Central memory CD8-positive, alpha-beta T cell (primary cell): ENCODE data around the gene ZNF8.

Source experiments
- ATAC-seq: fragments of 150-1000 bp; cut with Tn5 transposase; replicated peaks from 2 replicates; pipeline ENCODE4 v1.10.0; 2022; ENCODE audit warnings: mild to moderate bottlenecking, moderate FRiP score, moderate number of reproducible peaks; ENCODE audit not compliant: poor library complexity, severe bottlenecking; ENCODE audit errors: extremely low read depth
- DNase-seq, 2 donors: peaks; one replicate each; pipeline ENCODE4 v3.0.0; 2021; ENCODE audit warnings: low spot score in 2 of 2
- H3K27ac Mint-ChIP-seq: one replicate; pipeline ENCODE4 v1.8.0; 2022; ENCODE audit warnings: low read depth, mild to moderate bottlenecking, moderate library complexity, mixed read lengths
- H3K27me3 Mint-ChIP-seq: one replicate; pipeline ENCODE4 v1.8.0; 2022; ENCODE audit warnings: mixed read lengths
- H3K36me3 Mint-ChIP-seq: one replicate; pipeline ENCODE4 v1.8.0; 2022; ENCODE audit warnings: mild to moderate bottlenecking, moderate library complexity, mixed read lengths; ENCODE audit not compliant: insufficient read depth
- H3K4me1 Mint-ChIP-seq: one replicate; pipeline ENCODE4 v1.8.0; 2022; ENCODE audit warnings: mixed read lengths
- H3K4me3 Mint-ChIP-seq: one replicate; pipeline ENCODE4 v1.8.0; 2022; ENCODE audit warnings: mild to moderate bottlenecking, moderate library complexity, mixed read lengths
- H3K9me3 Mint-ChIP-seq: one replicate; pipeline ENCODE4 v1.8.0; 2022; ENCODE audit warnings: mixed read lengths

Gene ZNF8

GRCh38 chr19:58275564-58275963 is 3.2 kb upstream of the ZNF8 start:
- Mint-ChIP-seq H3K9me3 (no peaks in the 10 kb centered on the region), H3K4me1 (peaks cover 23% of the 10 kb centered on the region), H3K36me3 (peaks cover 17% of the 10 kb centered on the region), H3K4me3 (no peak overlapping the region), H3K27ac (no peak overlapping the region), H3K27me3 (no peaks in the 10 kb centered on the region)
- ATAC-seq = no peak
- no peak for DNase-seq

- Mint-ChIP-seq H3K27ac (no peak overlapping the region), H3K36me3 (peaks cover 16% of the 10 kb centered on the region), H3K4me3 (peak overlapping the region; percentile 58), H3K9me3 (no peaks in the 10 kb centered on the region), H3K27me3 (no peaks in the 10 kb centered on the region), H3K4me1 (peaks cover 34% of the 10 kb centered on the region)
- no peak for DNase-seq
- ATAC-seq = no peak
Observed at GRCh38 chr19:58277197-58277596, 1.6 kb upstream of the ZNF8 start.

- ATAC-seq = peak; percentile 31
Observed at GRCh38 chr19:58277748-58278540, 811 bp upstream of the ZNF8 start.

GRCh38 chr19:58279042-58279924 is 528 bp downstream of the ZNF8 start:
- H3K27ac Mint-ChIP-seq = peak overlapping the region; percentile 97

More at GRCh38 chr19:58277748-58278540, 811 bp upstream of the ZNF8 start:
- peaks cover 34% of the 10 kb centered on the region for H3K4me1 Mint-ChIP-seq
- DNase-seq = no peak
- no peaks in the 10 kb centered on the region for H3K9me3 Mint-ChIP-seq
- peak overlapping the region; percentile 96 for H3K4me3 Mint-ChIP-seq
- no peaks in the 10 kb centered on the region for H3K27me3 Mint-ChIP-seq
- peak overlapping the region; percentile 97 for H3K27ac Mint-ChIP-seq
- H3K36me3 Mint-ChIP-seq = peaks cover 18% of the 10 kb centered on the region

GRCh38 chr19:58279925-58280316 is 1.2 kb downstream of the ZNF8 start:
- Mint-ChIP-seq H3K27me3 (no peaks in the 10 kb centered on the region), H3K9me3 (no peaks in the 10 kb centered on the region), H3K4me3 (peak overlapping the region; percentile 96), H3K27ac (peak overlapping the region; percentile 97), H3K36me3 (peaks cover 16% of the 10 kb centered on the region), H3K4me1 (peaks cover 34% of the 10 kb centered on the region)
- DNase-seq = no peak
- no peak for ATAC-seq

More at GRCh38 chr19:58279042-58279924, 528 bp downstream of the ZNF8 start:
- peaks cover 20% of the 10 kb centered on the region for H3K36me3 Mint-ChIP-seq
- H3K9me3 Mint-ChIP-seq = no peaks in the 10 kb centered on the region
- no peaks in the 10 kb centered on the region for H3K27me3 Mint-ChIP-seq
- DNase-seq (peak in 1 of 2 donors; percentile 12), ATAC-seq (no peak)
- peaks cover 34% of the 10 kb centered on the region for H3K4me1 Mint-ChIP-seq
- peak overlapping the region; percentile 96 for H3K4me3 Mint-ChIP-seq

DNA sequence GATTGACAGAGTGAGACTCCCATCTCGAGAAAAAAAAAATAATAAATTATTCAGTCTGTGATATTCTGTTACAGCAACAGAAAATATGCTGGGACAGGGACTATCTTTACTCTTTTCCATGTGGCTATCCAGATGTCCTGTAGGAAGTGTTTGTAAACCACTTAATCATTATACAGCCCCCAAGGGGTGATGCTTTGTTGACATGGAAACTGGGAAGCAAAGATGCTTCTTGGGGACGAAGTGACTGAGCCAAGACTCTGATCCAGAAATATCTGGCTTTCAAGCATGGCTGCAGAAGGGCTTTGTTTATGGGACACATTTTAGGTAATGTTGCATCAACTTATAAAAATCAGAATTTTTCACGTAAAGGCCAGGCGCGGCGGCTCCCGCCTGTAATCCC is 5.4 kb downstream of the ZNF8 start:
- ATAC-seq (no peak), DNase-seq (no peak)
- Mint-ChIP-seq H3K4me3 (no peak overlapping the region), H3K4me1 (peaks cover 24% of the 10 kb centered on the region), H3K27ac (no peak overlapping the region), H3K36me3 (peaks cover 29% of the 10 kb centered on the region), H3K27me3 (no peaks in the 10 kb centered on the region), H3K9me3 (no peaks in the 10 kb centered on the region)

DNA sequence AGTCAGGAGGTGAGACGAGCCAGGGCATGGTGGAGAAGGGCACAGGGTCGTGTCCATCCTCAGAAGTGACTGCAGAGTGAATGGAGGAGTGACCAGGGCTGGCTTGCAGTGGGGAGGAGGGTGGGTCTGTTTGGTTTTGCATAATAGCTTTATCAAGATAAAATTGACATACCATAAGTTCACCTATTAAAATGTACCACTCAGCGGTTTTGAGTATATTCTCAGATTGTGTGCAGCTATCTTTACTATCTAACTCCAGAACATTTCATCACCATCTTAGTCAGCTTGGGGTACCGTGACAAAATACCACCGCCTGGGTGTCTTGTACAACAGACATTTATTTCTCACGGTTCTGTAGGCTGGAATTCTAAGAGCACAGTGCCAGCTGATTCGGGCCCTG is 13.2 kb downstream of the ZNF8 start:
- no peak for ATAC-seq
- H3K4me1 Mint-ChIP-seq = peaks cover 5% of the 10 kb centered on the region
- H3K9me3 Mint-ChIP-seq = no peaks in the 10 kb centered on the region
- H3K36me3 Mint-ChIP-seq = peaks cover 29% of the 10 kb centered on the region
- no peak overlapping the region for H3K4me3 Mint-ChIP-seq
- no peak overlapping the region for H3K27ac Mint-ChIP-seq
- no peaks in the 10 kb centered on the region for H3K27me3 Mint-ChIP-seq
- DNase-seq = no peak

DNA sequence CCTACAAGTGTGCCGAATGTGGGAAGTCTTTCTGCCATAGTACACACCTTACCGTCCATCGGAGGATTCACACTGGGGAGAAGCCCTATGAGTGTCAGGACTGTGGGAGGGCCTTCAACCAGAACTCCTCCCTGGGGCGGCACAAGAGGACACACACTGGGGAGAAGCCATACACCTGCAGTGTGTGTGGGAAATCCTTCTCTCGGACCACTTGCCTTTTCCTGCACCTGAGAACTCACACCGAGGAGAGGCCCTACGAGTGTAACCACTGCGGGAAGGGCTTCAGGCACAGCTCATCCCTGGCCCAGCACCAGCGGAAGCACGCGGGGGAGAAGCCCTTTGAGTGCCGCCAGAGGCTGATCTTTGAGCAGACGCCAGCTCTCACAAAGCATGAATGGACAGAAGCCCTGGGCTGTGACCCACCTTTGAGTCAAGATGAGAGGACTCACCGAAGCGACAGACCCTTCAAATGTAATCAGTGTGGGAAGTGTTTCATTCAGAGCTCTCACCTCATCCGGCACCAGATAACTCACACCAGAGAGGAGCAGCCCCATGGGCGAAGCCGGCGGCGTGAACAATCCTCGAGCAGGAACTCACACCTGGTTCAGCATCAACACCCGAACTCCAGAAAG is 16.1 kb downstream of the ZNF8 start:
- Mint-ChIP-seq H3K4me1 (peaks cover 5% of the 10 kb centered on the region), H3K9me3 (no peaks in the 10 kb centered on the region), H3K4me3 (no peak overlapping the region), H3K27ac (no peak overlapping the region), H3K36me3 (peaks cover 20% of the 10 kb centered on the region), H3K27me3 (no peaks in the 10 kb centered on the region)
- ATAC-seq (no peak), DNase-seq (no peak)

DNA sequence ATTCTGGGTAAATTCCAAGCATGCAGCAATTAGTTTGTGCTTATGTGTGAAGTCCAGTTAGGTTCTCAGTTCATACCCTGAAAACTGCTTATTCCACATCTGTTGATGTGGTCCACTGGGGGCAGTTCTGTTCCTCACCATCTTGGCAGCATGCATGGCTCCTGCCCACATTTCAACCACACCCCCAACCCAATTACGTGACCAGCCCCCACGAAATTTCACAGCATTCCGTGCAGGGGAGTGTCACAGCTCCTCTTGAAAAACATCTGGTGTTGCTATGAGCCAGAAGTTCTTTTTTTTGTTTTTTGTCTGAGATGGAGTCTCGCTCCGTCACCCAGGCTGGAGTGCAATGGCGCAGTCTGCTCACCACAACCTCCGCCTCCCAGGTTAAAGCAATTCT is 17.3 kb downstream of the ZNF8 start:
- ATAC-seq = no peak
- no peak overlapping the region for H3K4me3 Mint-ChIP-seq
- peaks cover 23% of the 10 kb centered on the region for H3K36me3 Mint-ChIP-seq
- no peak overlapping the region for H3K27ac Mint-ChIP-seq
- no peak for DNase-seq
- no peaks in the 10 kb centered on the region for H3K9me3 Mint-ChIP-seq
- peaks cover 3% of the 10 kb centered on the region for H3K4me1 Mint-ChIP-seq
- H3K27me3 Mint-ChIP-seq = no peaks in the 10 kb centered on the region

DNA sequence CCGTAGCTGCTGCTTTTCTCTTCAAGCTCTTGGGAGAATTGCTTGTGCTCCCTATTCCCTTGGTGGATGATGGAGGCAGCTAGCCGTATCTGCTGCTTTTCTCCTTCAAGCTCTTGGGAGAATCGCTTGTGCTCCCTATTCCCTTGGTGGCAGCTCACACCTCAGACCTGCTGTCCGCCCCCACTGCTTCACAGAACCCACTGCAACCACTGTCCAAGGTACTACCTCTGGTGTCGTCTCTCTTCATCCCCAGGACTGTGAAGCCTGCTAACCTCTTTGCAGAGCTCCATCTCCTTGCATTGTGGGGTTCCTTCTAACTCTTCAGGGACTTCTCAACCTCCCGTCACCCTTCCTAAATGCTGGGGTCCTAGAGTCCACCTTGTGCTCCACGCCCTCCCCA is 21.9 kb downstream of the ZNF8 start:
- no peak for ATAC-seq
- no peak overlapping the region for H3K4me3 Mint-ChIP-seq
- peaks cover 13% of the 10 kb centered on the region for H3K4me1 Mint-ChIP-seq
- DNase-seq = no peak
- no peaks in the 10 kb centered on the region for H3K27me3 Mint-ChIP-seq
- H3K9me3 Mint-ChIP-seq = no peaks in the 10 kb centered on the region
- H3K36me3 Mint-ChIP-seq = peaks cover 25% of the 10 kb centered on the region
- H3K27ac Mint-ChIP-seq = no peak overlapping the region

DNA sequence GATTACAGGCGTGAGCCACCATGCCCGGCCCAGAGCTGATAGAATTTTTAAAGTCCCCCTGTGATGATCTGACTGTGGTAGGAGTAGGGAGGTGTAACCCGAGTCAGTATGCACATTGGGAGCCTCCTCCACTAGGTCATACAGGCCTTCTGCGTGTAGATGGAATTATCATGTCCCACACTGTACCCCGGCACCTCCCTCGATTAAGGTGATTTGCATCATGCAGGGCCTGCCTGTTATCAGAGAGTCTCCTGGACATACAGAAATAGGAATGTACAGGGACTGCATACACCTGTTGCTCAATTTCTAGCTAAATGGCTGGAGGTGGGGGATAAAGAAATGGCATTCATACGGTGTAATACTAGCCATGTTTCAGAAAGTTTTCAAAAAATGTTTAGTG is 25.5 kb downstream of the ZNF8 start:
- H3K4me3 Mint-ChIP-seq = peak overlapping the region; percentile 94
- H3K27ac Mint-ChIP-seq = peak overlapping the region; percentile 98
- H3K4me1 Mint-ChIP-seq = peaks cover 42% of the 10 kb centered on the region
- no peak for DNase-seq
- peaks cover 42% of the 10 kb centered on the region for H3K36me3 Mint-ChIP-seq
- H3K9me3 Mint-ChIP-seq = no peaks in the 10 kb centered on the region
- no peaks in the 10 kb centered on the region for H3K27me3 Mint-ChIP-seq
- no peak for ATAC-seq

GRCh38 chr19:58304748-58305064 is 26.0 kb downstream of the ZNF8 start:
- Mint-ChIP-seq H3K9me3 (no peaks in the 10 kb centered on the region), H3K4me1 (peaks cover 47% of the 10 kb centered on the region), H3K27ac (peak overlapping the region; percentile 98), H3K36me3 (peaks cover 44% of the 10 kb centered on the region), H3K4me3 (peak overlapping the region; percentile 94), H3K27me3 (no peaks in the 10 kb centered on the region)
- ATAC-seq (no peak), DNase-seq (no peak)
